IMR-90 (cell line): ENCODE data around the gene MAOB.

Source experiments
- BHLHE40 ChIP-seq: fragments of 150-350 bp; IDR thresholded peaks from 2 replicates; pipeline ENCODE4 v1.6.1; 2016; ENCODE audit warnings: mild to moderate bottlenecking, low read depth, low read length
- CTCF ChIP-seq: conservative IDR thresholded peaks from 2 replicates; pipeline ENCODE4 v1.5.1; 2012; ENCODE audit warnings: mild to moderate bottlenecking, low read depth, low read length, improper control_type of control experiment
- POLR2A ChIP-seq: IDR thresholded peaks from 2 replicates; pipeline ENCODE4 v1.6.1; 2012; ENCODE audit warnings: mild to moderate bottlenecking, low read depth, low read length

DNA sequence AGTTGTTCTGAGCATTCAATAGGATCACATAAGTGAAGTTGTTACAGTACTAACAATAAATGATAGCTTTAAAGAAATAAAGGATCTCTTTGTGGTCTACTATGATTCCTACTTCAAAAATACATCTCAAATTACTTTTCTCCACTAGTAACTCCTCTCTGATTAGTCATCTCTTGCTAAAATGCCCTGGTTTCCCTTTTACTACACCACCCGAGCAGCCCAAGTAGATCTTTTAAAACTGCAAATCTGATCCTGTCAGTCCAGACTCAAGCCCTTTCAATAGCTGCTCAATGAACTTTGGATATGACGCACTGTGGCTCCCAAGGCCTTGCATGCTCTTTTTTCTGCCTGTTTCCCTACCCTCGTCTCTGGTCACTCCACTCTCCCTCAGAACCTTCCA lies 128.6 kb downstream of the MAOB start:
- TF ChIP-seq CTCF (no peak), POLR2A (no peak), BHLHE40 (no peak)
